Endothelial cell of umbilical vein (primary cell): Measurements from ENCODE around the gene TTC1. TPM values are rescaled to one million over a fixed set of nuclear protein-coding genes. Genes with fewer than 3 reads are reported as not detected.

Experiments used
- BruUV-seq: library from RNA; stranded (reverse); fragments of 400-500 nt; replicated peaks from 2 replicates; lab custom pipeline; 2021; lab: Mats Ljungman, UMichigan
- CTCF ChIA-PET: fragments of 300-600, 350-600 bp; sonication (Branson Sonifier 250); formaldehyde crosslinking; loops from one replicate; lab custom pipeline; 2021; ENCODE audit warnings: antibody characterized with exemption, inconsistent platforms; lab: Charles Lee
- POLR2A ChIA-PET: fragments of 300-600, 350-600 bp; sonication (Branson Sonifier 250); formaldehyde crosslinking; loops from one replicate; lab custom pipeline; 2021; ENCODE audit warnings: antibody characterized with exemption, inconsistent platforms; lab: Charles Lee
- DNase-seq: peaks from one replicate; pipeline ENCODE4 v3.0.0-alpha.2; 2011; ENCODE audit warnings: low read depth, low spot score
- FAIRE-seq: peaks from 2 replicates; lab custom pipeline; 2011; peaks lifted over from hg19 to GRCh38; lab: Jason Lieb, UNC
- H2AFZ ChIP-seq: 2 replicates; pipeline ENCODE4 v1.6.0; 2012; ENCODE audit warnings: low read depth, low read length, control low read depth, inconsistent platforms
- H3K27ac ChIP-seq: 2 replicates; pipeline ENCODE4 v1.5.1; 2011; ENCODE audit warnings: low read depth, mild to moderate bottlenecking, control low read depth, low read length, moderate library complexity; ENCODE audit not compliant: insufficient read depth
- H3K27me3 ChIP-seq, 2 experiments: 2 replicates each; pipeline versions ENCODE4 v1.6.0 to v1.6.1; 2011; ENCODE audit warnings: low read length in 2 of 2, mixed read lengths in 1 of 2; ENCODE audit not compliant: control insufficient read depth in 2 of 2, insufficient read depth in 2 of 2
- H3K36me3 ChIP-seq, 2 experiments: 2 replicates in 1 of 2; 3 replicates in 1 of 2; pipeline ENCODE4 v1.5.1; 2011; ENCODE audit warnings: low read length in 2 of 2, mild to moderate bottlenecking in 1 of 2, moderate library complexity in 1 of 2; ENCODE audit not compliant: control insufficient read depth in 2 of 2, insufficient read depth in 2 of 2; ENCODE audit errors: extremely low read depth in 1 of 2
- H3K4me1 ChIP-seq: 3 replicates; pipeline ENCODE4 v1.5.1; 2011; ENCODE audit warnings: mild to moderate bottlenecking, low read length; ENCODE audit not compliant: control insufficient read depth, insufficient read depth; ENCODE audit errors: extremely low read depth
- H3K4me2 ChIP-seq: 2 replicates; pipeline ENCODE4 v1.6.1; 2011; ENCODE audit warnings: low read length, control low read depth, mixed read lengths; ENCODE audit not compliant: insufficient read depth
- H3K4me3 ChIP-seq, 3 experiments: fragments of 200-600 bp in 1 of 3; sonication (generic), shearing (Covaris generic) in 1 of 3; replicated peaks in 1 of 3; 2 replicates each; pipeline ENCODE4 v1.5.1; 2011 to 2016; ENCODE audit warnings: control low read depth in 3 of 3, low read length in 3 of 3, mild to moderate bottlenecking in 2 of 3, inconsistent platforms in 1 of 3, low read depth in 1 of 3, moderate library complexity in 1 of 3; ENCODE audit not compliant: insufficient read depth in 1 of 3
- H3K79me2 ChIP-seq: 2 replicates; pipeline ENCODE4 v1.6.0; 2012; ENCODE audit warnings: low read length, inconsistent platforms; ENCODE audit not compliant: control insufficient read depth, insufficient read depth
- H3K9ac ChIP-seq: replicated peaks from 2 replicates; pipeline ENCODE3; 2011; ENCODE audit warnings: low read length, control low read depth; ENCODE audit not compliant: insufficient read depth; ENCODE audit errors: extremely low read depth
- H3K9me1 ChIP-seq: replicated peaks from 3 replicates; pipeline ENCODE4 v1.6.0; 2011; ENCODE audit warnings: mild to moderate bottlenecking, low read length; ENCODE audit not compliant: control insufficient read depth, insufficient read depth; ENCODE audit errors: extremely low read depth
- H3K9me3 ChIP-seq: replicated peaks from 2 replicates; pipeline ENCODE4 v1.5.1; 2012; ENCODE audit warnings: low read length, inconsistent platforms; ENCODE audit not compliant: control insufficient read depth, insufficient read depth
- H4K20me1 ChIP-seq: replicated peaks from 2 replicates; pipeline ENCODE3; 2011; ENCODE audit warnings: mild to moderate bottlenecking, low read length; ENCODE audit not compliant: control insufficient read depth, insufficient read depth; ENCODE audit errors: extremely low read depth
- CTCF ChIP-seq, 2 donors: IDR thresholded peaks; 1 replicate in 1 of 2; 2 replicates in 1 of 2; pipeline ENCODE4 v1.5.1; 2011; ENCODE audit warnings: low read length in 2 of 2, mild to moderate bottlenecking in 2 of 2, moderate library complexity in 2 of 2, control low read depth in 1 of 2, inconsistent platforms in 1 of 2, low read depth in 1 of 2; ENCODE audit not compliant: insufficient read depth in 1 of 2; ENCODE audit errors: extremely low read depth in 1 of 2
- EZH2 ChIP-seq: IDR thresholded peaks from 2 replicates; pipeline ENCODE4 v1.6.1; 2012; ENCODE audit warnings: borderline replicate concordance, low read depth, mild to moderate bottlenecking, moderate library complexity, low read length, inconsistent platforms; ENCODE audit not compliant: severe bottlenecking
- FOS ChIP-seq: IDR thresholded peaks from 2 replicates; pipeline ENCODE4 v1.6.1; 2011; ENCODE audit warnings: mild to moderate bottlenecking, low read length, moderate library complexity, borderline replicate concordance; ENCODE audit not compliant: insufficient read depth
- GATA2 ChIP-seq: IDR thresholded peaks from 2 replicates; pipeline ENCODE4 v1.7.0; 2011; ENCODE audit warnings: low read depth, mild to moderate bottlenecking, moderate library complexity, mixed read lengths, low read length; ENCODE audit not compliant: insufficient read length, insufficient read depth
- JUN ChIP-seq: IDR thresholded peaks from 2 replicates; pipeline ENCODE4 v1.6.1; 2011; ENCODE audit warnings: borderline replicate concordance, low read depth; ENCODE audit not compliant: insufficient read length, insufficient read depth
- MAX ChIP-seq: IDR thresholded peaks from 2 replicates; pipeline ENCODE4 v1.6.1; 2011; ENCODE audit not compliant: insufficient read depth, insufficient read length
- MYC ChIP-seq: IDR thresholded peaks from one replicate; pipeline ENCODE4 v1.6.1; 2011; ENCODE audit warnings: mild to moderate bottlenecking, low read depth, low read length
- POLR2A ChIP-seq: IDR thresholded peaks from 2 replicates; pipeline ENCODE4 v1.6.1; 2012; ENCODE audit warnings: low read depth, mild to moderate bottlenecking, control low read depth, low read length
- POLR2AphosphoS5 ChIP-seq: IDR thresholded peaks from 2 replicates; pipeline ENCODE4 v1.6.1; 2012; ENCODE audit warnings: low read depth, mild to moderate bottlenecking, control low read depth, low read length, moderate library complexity; ENCODE audit not compliant: insufficient read depth
- dilution Hi-C: fragments of 300-500 bp; cut with MboI; formaldehyde crosslinking; loops from one replicate; pipeline ENCODE4 v1.15.0; 2019; ENCODE audit warnings: low sequenced_read_pairs; ENCODE audit not compliant: extremely low pct_ligation_motif_present
- intact Hi-C: fragments of 100-400 bp; cut with micrococcal nuclease; formaldehyde crosslinking; loops from one replicate; pipeline ENCODE4 v1.10.0; 2022
- polyA plus RNA-seq, 4 experiments: library from polyadenylated mRNA; depleted of rRNA in 3 of 4; stranded (reverse) in 3 of 4; unstranded in 1 of 4; fragments of >200 nt; gene quantifications; 2 replicates each; pipeline versions ENCODE4 v1.2.1 to v1.2.3, GENCODE V29; 2011 to 2012; ENCODE audit warnings: missing spikeins in 1 of 4
- total RNA-seq: library from RNA; stranded (reverse); gene quantifications from 2 replicates; pipeline ENCODE4 v1.2.3, GENCODE V29; 2021

The TTC1 gene
- total and polyA plus RNA-seq, 2 donors (not counting 3 experiments of a cell fraction or from before 2014, with no cell fraction given), result 23.9 to 62.6 TPM

GRCh38 chr5:160042671-160043070 lies 33.7 kb downstream of the TTC1 start:
- dilution Hi-C loops (no loop called here), intact Hi-C loops (no loop called here)
- ChIA-PET CTCF (no interaction called here), POLR2A (no interaction called here)
- no peak overlapping the region for H3K4me2 ChIP-seq
- FAIRE-seq, result no peak
- H3K4me3 ChIP-seq, result no peak overlapping the region
- no peaks in the 10 kb centered on the region for H4K20me1 ChIP-seq
- H3K79me2 ChIP-seq, result no peaks in the 10 kb centered on the region
- no peaks in the 10 kb centered on the region for H3K9me3 ChIP-seq
- DNase-seq, result no peak
- no TSS peak for BruUV-seq
- H3K36me3 ChIP-seq, result peaks cover 4 to 7% of the 10 kb centered on the region in 2 experiments
- no peaks in the 10 kb centered on the region for H3K9me1 ChIP-seq
- no peaks in the 10 kb centered on the region for H3K27me3 ChIP-seq
- H3K4me1 ChIP-seq, result peaks cover 6% of the 10 kb centered on the region
- H2AFZ ChIP-seq, result no peak overlapping the region
- TF ChIP-seq FOS (no peak), MAX (no peak), POLR2AphosphoS5 (no peak), CTCF (IDR thresholded peaks at IDR 0.05; ENCODE audit: extremely low read depth in 1 of 2, insufficient read depth in 1 of 2, low read depth in 1 of 2, low read length in 2 of 2) (no peak), EZH2 (no peak), GATA2 (no peak), MYC (no peak), JUN (no peak), POLR2A (no peak)
- no peak overlapping the region for H3K27ac ChIP-seq
- no peak overlapping the region for H3K9ac ChIP-seq
